Rectal smooth muscle tissue (tissue), 1 donor: ENCODE results near the gene TSTD1.
A peak's percentile ranks its signal among the peaks of the same experiment; 100 is the strongest.
"Not testable (repeated sequence)": the region's sequence is repeated elsewhere in the genome, so short reads cannot be mapped to it uniquely, and the experiment has no call there.

Experiments
- H3K27ac ChIP-seq: one replicate; pipeline ENCODE4 v1.7.0; 2013; ENCODE audit warnings: low read depth, low read length, inconsistent platforms
- H3K27me3 ChIP-seq: one replicate; pipeline ENCODE4 v1.7.0; 2013; ENCODE audit warnings: low read length; ENCODE audit not compliant: control insufficient read depth, insufficient read depth
- H3K36me3 ChIP-seq: one replicate; pipeline ENCODE4 v1.7.0; 2013; ENCODE audit warnings: low read length; ENCODE audit not compliant: control insufficient read depth, insufficient read depth
- H3K4me1 ChIP-seq: one replicate; pipeline ENCODE4 v1.7.0; 2013; ENCODE audit warnings: low read length; ENCODE audit not compliant: control insufficient read depth, insufficient read depth
- H3K4me3 ChIP-seq: one replicate; pipeline ENCODE4 v1.7.0; 2013; ENCODE audit warnings: low read length
- H3K9ac ChIP-seq: one replicate; pipeline ENCODE4 v1.7.0; 2013; ENCODE audit warnings: low read length

Gene TSTD1

GRCh38 chr1:161044908-161045735 is 6.4 kb upstream of the TSTD1 start:
- Histone ChIP-seq H3K9ac (peak overlapping the region; percentile 98), H3K4me1 (peaks cover 9% of the 10 kb centered on the region), H3K36me3 (peaks cover 21% of the 10 kb centered on the region), H3K27me3 (no peaks in the 10 kb centered on the region), H3K27ac (peak overlapping the region; percentile 95), H3K4me3 (peak overlapping the region; percentile 99)

DNA sequence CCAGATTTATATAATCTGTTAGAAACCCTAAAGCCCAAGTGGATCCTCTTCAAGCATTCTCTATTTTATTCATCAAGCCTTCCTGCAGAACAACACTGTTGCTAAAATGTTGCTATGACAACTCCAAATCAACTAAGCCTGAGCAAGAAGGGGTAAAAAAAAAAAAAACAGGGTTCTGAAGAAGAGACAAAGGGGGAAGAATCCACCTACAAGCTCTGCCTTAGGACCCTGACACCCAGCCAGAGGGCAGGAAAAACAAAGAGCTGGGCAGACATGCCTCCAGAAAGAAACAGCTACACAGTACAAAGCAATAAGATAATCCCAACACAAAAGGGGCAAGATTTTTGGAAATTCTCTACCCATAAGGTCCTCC is 5.8 kb upstream of the TSTD1 start:
- Histone ChIP-seq H3K27ac (peak overlapping the region; percentile 95), H3K4me1 (peaks cover 9% of the 10 kb centered on the region)

DNA sequence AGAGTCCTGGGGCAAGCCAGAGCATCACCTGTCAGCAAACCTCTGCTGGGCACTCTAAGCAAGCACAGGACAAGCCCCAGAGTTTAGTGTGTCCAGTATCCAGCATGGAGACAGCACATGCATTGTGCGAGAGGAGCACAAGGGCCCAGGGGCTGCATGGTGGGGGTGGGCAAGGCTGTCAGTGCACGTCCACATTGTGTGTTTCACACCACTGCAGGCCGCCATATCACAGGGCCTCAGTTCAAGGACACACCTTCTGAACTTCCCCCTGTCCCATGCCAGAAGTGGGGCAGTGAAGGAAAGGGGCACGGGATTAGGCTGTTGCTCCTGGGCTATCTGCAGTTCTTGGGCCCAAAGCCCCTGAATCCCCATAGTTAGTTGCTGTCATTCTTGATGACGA is 782 bp upstream of the TSTD1 start:
- Histone ChIP-seq H3K4me1 (peaks cover 5% of the 10 kb centered on the region), H3K9ac (no peak overlapping the region), H3K4me3 (peak overlapping the region; percentile 39), H3K27me3 (no peaks in the 10 kb centered on the region), H3K27ac (no peak overlapping the region), H3K36me3 (peaks cover 31% of the 10 kb centered on the region)

More for the DNA sequence above, 5.8 kb upstream of the TSTD1 start:
- Histone ChIP-seq H3K4me3 (peak overlapping the region; percentile 99), H3K36me3 (peaks cover 27% of the 10 kb centered on the region), H3K27me3 (no peaks in the 10 kb centered on the region), H3K9ac (peak overlapping the region; percentile 39)

- no peak overlapping the region for H3K9ac ChIP-seq
- no peak overlapping the region for H3K27ac ChIP-seq
- peak overlapping the region; percentile 87 for H3K4me3 ChIP-seq
- peaks cover 1% of the 10 kb centered on the region for H3K4me1 ChIP-seq
- H3K36me3 ChIP-seq, result peaks cover 31% of the 10 kb centered on the region
- H3K27me3 ChIP-seq, result no peaks in the 10 kb centered on the region
These were observed 386 bp upstream of the TSTD1 start for GRCh38 chr1:161039154-161039545.

DNA sequence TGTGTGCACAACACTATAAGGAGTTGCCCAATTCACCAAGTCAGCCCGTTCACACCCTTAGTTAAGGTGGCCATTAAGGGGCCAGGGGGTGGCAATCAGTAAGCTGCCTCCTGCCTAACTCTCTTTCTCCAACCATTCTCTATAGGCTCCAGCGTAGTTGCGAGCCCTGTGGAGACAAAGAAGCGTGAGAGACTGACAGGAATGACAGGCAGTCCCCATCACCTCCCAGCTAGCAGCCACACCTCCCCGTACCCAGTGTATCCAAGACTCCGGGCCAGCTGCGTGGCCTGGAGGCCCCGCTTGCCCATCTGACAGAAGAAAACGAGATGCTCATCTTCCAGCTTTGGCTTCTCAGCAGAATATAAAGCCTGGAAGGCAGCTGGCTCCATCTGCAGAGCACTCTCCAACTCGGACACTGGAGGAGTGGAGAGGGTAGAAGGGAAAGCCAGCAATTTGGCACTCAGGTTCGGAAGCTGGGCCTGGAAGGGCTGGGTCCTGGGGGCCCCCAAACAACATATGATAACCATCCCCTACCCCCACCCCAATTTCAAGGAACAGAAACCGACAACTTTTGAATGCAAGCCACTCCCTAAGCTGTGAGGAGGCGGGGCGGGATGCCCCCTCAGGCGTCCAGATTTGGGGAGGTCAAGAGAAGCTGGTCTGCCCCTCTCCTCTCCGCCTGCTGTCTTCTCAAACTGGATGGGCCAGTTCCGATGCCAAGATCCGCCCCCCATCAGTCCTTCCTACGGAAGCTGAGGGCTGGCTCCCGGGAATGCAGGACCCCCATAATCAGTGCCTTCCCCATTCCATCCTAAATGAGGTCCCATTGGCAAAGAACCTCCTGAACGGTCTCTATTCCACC is 872 bp downstream of the TSTD1 start:
- no peaks in the 10 kb centered on the region for H3K27me3 ChIP-seq
- H3K36me3 ChIP-seq, result peaks cover 31% of the 10 kb centered on the region
- H3K4me3 ChIP-seq, result peak overlapping the region; percentile 87
- no peak overlapping the region for H3K27ac ChIP-seq
- H3K9ac ChIP-seq, result no peak overlapping the region
- no peaks in the 10 kb centered on the region for H3K4me1 ChIP-seq

DNA sequence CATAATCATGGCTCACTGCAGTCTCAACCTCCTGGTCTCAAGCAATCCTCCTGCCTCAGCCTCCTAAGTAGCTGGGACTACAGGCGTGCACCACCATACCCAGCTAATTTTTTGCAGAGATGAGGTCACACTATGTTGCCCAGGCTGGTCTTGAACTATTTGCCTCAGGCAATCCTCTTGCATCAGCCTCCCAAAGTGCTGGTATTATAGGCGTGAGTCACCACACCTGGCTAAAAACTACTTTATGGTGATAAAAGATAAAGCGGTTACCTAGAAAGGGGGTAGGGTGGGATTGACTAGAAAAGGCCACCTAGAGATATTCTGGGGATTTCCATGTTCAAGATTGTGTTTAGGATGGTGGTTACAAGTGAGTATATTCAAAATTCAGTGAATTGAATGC is 5.0 kb downstream of the TSTD1 start:
- no peak overlapping the region for H3K27ac ChIP-seq
- H3K4me3 ChIP-seq, result no peak overlapping the region
- no peaks in the 10 kb centered on the region for H3K27me3 ChIP-seq
- no peaks in the 10 kb centered on the region for H3K36me3 ChIP-seq
- H3K4me1 ChIP-seq, result no peaks in the 10 kb centered on the region
- H3K9ac ChIP-seq, result no peak overlapping the region

DNA sequence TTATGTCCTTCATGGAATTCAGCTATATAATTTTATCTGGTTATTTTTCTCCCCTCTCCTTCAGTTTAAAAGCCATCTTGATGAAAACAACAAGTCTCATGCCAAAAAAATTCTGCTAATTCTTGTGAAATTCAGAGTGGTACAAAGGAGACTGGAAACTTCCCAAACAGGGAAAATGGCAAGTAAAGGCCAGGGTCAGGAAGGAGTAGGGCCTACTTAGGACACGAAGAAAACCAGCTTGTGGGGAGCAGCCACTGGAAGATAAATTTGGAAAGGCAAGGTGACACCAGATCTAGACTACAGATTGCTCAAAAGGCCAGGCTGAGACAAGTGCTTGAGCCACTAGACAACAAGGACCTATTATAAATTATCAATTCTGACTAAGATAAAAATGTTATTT is 6.4 kb downstream of the TSTD1 start:
- Histone ChIP-seq H3K9ac (no peak overlapping the region), H3K27ac (no peak overlapping the region), H3K4me3 (no peak overlapping the region), H3K36me3 (no peaks in the 10 kb centered on the region), H3K27me3 (no peaks in the 10 kb centered on the region), H3K4me1 (no peaks in the 10 kb centered on the region)

DNA sequence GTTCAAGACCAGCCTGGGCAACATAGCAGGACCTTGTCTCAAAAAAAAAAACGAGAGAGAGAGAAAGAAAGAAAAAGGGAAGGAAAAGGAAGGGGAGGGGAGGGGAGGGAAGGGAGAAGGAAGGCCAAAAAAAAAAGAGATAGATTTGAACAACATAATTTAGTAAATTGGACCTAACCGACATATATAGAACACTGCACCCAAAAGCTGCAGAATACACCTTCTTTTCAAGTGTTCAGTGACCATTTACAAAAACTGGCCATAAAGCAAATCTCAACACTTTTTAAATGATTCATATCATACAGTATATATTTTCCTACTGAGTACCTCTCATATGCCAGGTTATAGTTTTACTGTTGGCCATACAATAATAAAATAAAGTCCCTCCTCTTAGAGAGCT is 6.9 kb downstream of the TSTD1 start:
- Histone ChIP-seq H3K27ac (no peak overlapping the region), H3K9ac (no peak overlapping the region)

DNA sequence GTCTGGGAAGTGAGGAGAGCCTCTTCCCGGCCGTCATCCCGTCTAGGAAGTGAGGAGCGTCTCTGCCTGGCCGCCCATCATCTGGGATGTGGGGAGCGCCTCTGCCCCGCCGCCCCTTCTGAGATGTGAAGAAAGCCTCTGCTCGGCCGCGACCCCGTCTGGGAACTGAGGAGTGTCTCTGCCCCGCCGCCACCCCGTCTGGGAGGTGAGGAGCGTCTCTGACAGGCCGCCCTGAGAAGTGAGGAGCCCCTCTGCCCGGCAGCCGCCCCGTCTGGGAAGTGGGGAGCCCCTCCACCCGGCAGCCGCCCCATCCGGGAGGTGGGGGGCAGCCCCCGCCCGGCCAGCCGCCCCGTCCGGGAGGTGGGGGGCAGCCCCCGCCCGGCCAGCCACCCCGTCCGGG is 9.3 kb downstream of the TSTD1 start:
- H3K4me3 ChIP-seq, H3K27ac ChIP-seq, H3K36me3 ChIP-seq, H3K27me3 ChIP-seq, H3K4me1 ChIP-seq, H3K9ac ChIP-seq: not testable (repeated sequence)

More for the DNA sequence above, 6.9 kb downstream of the TSTD1 start:
- H3K4me3 ChIP-seq, result no peak overlapping the region
- H3K36me3 ChIP-seq, result no peaks in the 10 kb centered on the region
- no peaks in the 10 kb centered on the region for H3K4me1 ChIP-seq
- no peaks in the 10 kb centered on the region for H3K27me3 ChIP-seq

DNA sequence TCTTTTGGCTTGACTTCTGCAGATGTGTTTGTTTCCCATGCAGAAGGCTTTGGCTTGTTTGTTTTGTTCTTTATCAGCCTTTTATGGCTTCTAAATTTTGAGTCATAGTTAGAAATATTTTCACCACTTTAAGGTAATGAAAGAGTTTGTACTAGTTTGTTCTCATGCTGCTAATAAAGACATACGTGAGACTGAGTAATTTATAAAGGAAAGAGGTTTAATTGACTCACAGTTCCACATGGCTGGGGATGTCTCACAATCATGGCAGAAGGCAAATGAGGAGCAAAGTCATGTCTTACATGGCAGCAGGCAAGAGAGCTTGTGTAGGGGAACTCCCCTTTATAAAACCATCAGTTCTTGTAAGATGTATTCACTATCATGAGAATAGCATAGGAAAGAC is 11.8 kb downstream of the TSTD1 start:
- H3K27me3 ChIP-seq, H3K27ac ChIP-seq, H3K4me3 ChIP-seq, H3K9ac ChIP-seq, H3K36me3 ChIP-seq, H3K4me1 ChIP-seq: not testable (repeated sequence)

GRCh38 chr1:161022432-161022831 is 16.3 kb downstream of the TSTD1 start:
- H3K4me3 ChIP-seq, H3K4me1 ChIP-seq, H3K27me3 ChIP-seq, H3K9ac ChIP-seq, H3K36me3 ChIP-seq, H3K27ac ChIP-seq: not testable (repeated sequence)

DNA sequence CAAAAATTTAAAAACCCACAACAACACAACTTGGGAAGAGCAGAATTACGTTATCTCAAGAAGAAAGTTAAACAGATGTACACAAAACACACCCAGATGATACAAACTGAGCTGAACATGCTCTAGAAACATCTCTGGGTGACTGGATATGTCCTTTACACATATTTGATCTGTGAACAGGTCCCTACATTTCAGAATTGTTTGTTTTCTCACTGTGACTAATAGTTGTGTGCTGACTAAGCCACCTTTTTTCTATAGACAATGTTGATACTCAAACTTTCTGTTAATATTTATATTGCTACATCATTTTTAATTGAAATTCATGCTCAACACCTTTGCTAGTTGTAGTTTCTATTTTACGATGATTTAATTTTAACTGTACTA is 16.8 kb downstream of the TSTD1 start:
- H3K36me3 ChIP-seq, result no peaks in the 10 kb centered on the region
- H3K9ac ChIP-seq, result no peak overlapping the region
- H3K4me1 ChIP-seq, result no peaks in the 10 kb centered on the region
- H3K4me3 ChIP-seq, result no peak overlapping the region
- H3K27ac ChIP-seq, result no peak overlapping the region
- H3K27me3 ChIP-seq, result peaks cover 5% of the 10 kb centered on the region
